ENCODE results near the gene MANBA. TPM values are rescaled to one million over a fixed set of nuclear protein-coding genes. Genes with fewer than 3 reads are reported as not detected.

Gene MANBA
- total RNA-seq, 1 donor from 2014 or later, result 27.3 TPM

GRCh38 chr4:102693262-102693850 is 67.4 kb downstream of the MANBA start:
- ATAC-seq (peak; percentile 25), DNase-seq (no peak)
- intact Hi-C loops (cut with micrococcal nuclease), result no loop called here

- DNase-seq, result no peak
- ATAC-seq, result peak; percentile 29
- intact Hi-C loops (cut with micrococcal nuclease), result no loop called here
Measured at GRCh38 chr4:102692474-102692873, 68.3 kb downstream of the MANBA start.

GRCh38 chr4:102687982-102688433 is 72.8 kb downstream of the MANBA start:
- intact Hi-C loops (cut with micrococcal nuclease), result no loop called here
- DNase-seq (no peak), ATAC-seq (no peak)

- DNase-seq, result no peak
- ATAC-seq, result peak; percentile 38
- intact Hi-C loops (cut with micrococcal nuclease), result no loop called here
Measured at GRCh38 chr4:102687373-102687981, 73.3 kb downstream of the MANBA start.

GRCh38 chr4:102685768-102686167 is 75.0 kb downstream of the MANBA start:
- intact Hi-C loops (cut with micrococcal nuclease), result no loop called here
- DNase-seq (no peak), ATAC-seq (no peak)

GRCh38 chr4:102684610-102685052 is 76.1 kb downstream of the MANBA start:
- ATAC-seq (no peak), DNase-seq (no peak)
- intact Hi-C loops (cut with micrococcal nuclease), result no loop called here

GRCh38 chr4:102683881-102684609 is 76.7 kb downstream of the MANBA start:
- DNase-seq (no peak), ATAC-seq (no peak)
- intact Hi-C loops (cut with micrococcal nuclease), result no loop called here

- intact Hi-C loops (cut with micrococcal nuclease), result loop anchor here (10.0 kb wide), 1 partner anchor 56 kb away; no protein-coding TSS in a partner anchor
- no peak for ATAC-seq
Measured at GRCh38 chr4:102678695-102679335, 82.0 kb downstream of the MANBA start.

GRCh38 chr4:102678107-102678506 is 82.7 kb downstream of the MANBA start:
- ATAC-seq (no peak), DNase-seq (no peak)
- intact Hi-C loops (cut with micrococcal nuclease), result loop anchor here (10.0 kb wide), 1 partner anchor 57 kb away; no protein-coding TSS in a partner anchor

More at GRCh38 chr4:102678695-102679335, 82.0 kb downstream of the MANBA start:
- no peak for DNase-seq

- DNase-seq (no peak), ATAC-seq (peak; percentile 92)
- intact Hi-C loops (cut with micrococcal nuclease), result loop anchor here (10.0 kb wide), 1 partner anchor 60 kb away; no protein-coding TSS in a partner anchor
Measured at GRCh38 chr4:102675141-102675540, 85.6 kb downstream of the MANBA start.

GRCh38 chr4:102667001-102667400 is 93.8 kb downstream of the MANBA start:
- DNase-seq, result no peak
- intact Hi-C loops (cut with micrococcal nuclease), result no loop called here
- no peak for ATAC-seq

- no peak for ATAC-seq
- intact Hi-C loops (cut with micrococcal nuclease), result no loop called here
- DNase-seq, result no peak
Measured at GRCh38 chr4:102665527-102665926, 95.2 kb downstream of the MANBA start.

- intact Hi-C loops (cut with micrococcal nuclease), result no loop called here
- DNase-seq, result no peak
- ATAC-seq, result peak; percentile 39
Measured at GRCh38 chr4:102663073-102663472, 97.7 kb downstream of the MANBA start.

GRCh38 chr4:102657206-102657605 is 103.6 kb downstream of the MANBA start:
- intact Hi-C loops (cut with micrococcal nuclease), result no loop called here
- ATAC-seq (no peak), DNase-seq (no peak)

- intact Hi-C loops (cut with micrococcal nuclease), result no loop called here
- peak; percentile 39 for ATAC-seq
- no peak for DNase-seq
Measured at GRCh38 chr4:102647117-102647516, 113.7 kb downstream of the MANBA start.

GRCh38 chr4:102642631-102643298 is 118.0 kb downstream of the MANBA start:
- DNase-seq (no peak), ATAC-seq (peak; percentile 88)
- intact Hi-C loops (cut with micrococcal nuclease), result no loop called here

- ATAC-seq (no peak), DNase-seq (no peak)
- intact Hi-C loops (cut with micrococcal nuclease), result no loop called here
Measured at GRCh38 chr4:102641793-102642192, 119.0 kb downstream of the MANBA start.

GRCh38 chr4:102640669-102641068 is 120.1 kb downstream of the MANBA start:
- intact Hi-C loops (cut with micrococcal nuclease), result no loop called here
- ATAC-seq (no peak), DNase-seq (no peak)

GRCh38 chr4:102639598-102639997 is 121.2 kb downstream of the MANBA start:
- ATAC-seq (no peak), DNase-seq (no peak)
- intact Hi-C loops (cut with micrococcal nuclease), result no loop called here

Measured in left ventricle myocardium superior (tissue), 1 donor.